GM23248 (cell line): ENCODE measurements around the gene TMCO4. TPM values are rescaled to one million over a fixed set of nuclear protein-coding genes. Genes with fewer than 3 reads are reported as not detected.

Experiments used
- DNase-seq: peaks from one replicate; pipeline ENCODE4 v3.0.0-alpha.2; 2015
- H2AFZ ChIP-seq: fragments of 200-600 bp; sonication (generic); 2 replicates; pipeline ENCODE4 v1.6.1; 2016; ENCODE audit warnings: antibody characterized with exemption
- H3F3A ChIP-seq: fragments of 200-600 bp; sonication (generic); 2 replicates; pipeline ENCODE4 v1.6.1; 2016; ENCODE audit warnings: mild to moderate bottlenecking, antibody characterized with exemption, mixed run types; ENCODE audit not compliant: insufficient read depth
- H3K27ac ChIP-seq: fragments of 200-600 bp; sonication (generic); 2 replicates; pipeline ENCODE4 v1.5.1; 2016; ENCODE audit warnings: mild to moderate bottlenecking
- H3K27me3 ChIP-seq: fragments of 200-600 bp; sonication (generic); replicated peaks from 2 replicates; pipeline ENCODE4 v1.6.1; 2016; ENCODE audit warnings: mild to moderate bottlenecking; ENCODE audit not compliant: insufficient read depth
- H3K36me3 ChIP-seq: fragments of 200-600 bp; sonication (generic); 2 replicates; pipeline ENCODE4 v1.6.1; 2016; ENCODE audit warnings: low read depth, mild to moderate bottlenecking
- H3K4me1 ChIP-seq: fragments of 200-600 bp; sonication (generic); 2 replicates; pipeline ENCODE4 v1.6.1; 2016; ENCODE audit warnings: mild to moderate bottlenecking; ENCODE audit not compliant: insufficient read depth
- H3K4me2 ChIP-seq: fragments of 200-600 bp; sonication (generic); one replicate; pipeline ENCODE4 v1.6.1; 2016; ENCODE audit warnings: mild to moderate bottlenecking; ENCODE audit not compliant: unreplicated experiment
- H3K4me3 ChIP-seq: fragments of 200-600 bp; sonication (generic); 2 replicates; pipeline ENCODE4 v1.5.1; 2016; ENCODE audit warnings: mild to moderate bottlenecking
- H3K79me2 ChIP-seq: fragments of 200-600 bp; sonication (generic); 2 replicates; pipeline ENCODE4 v1.6.1; 2016; ENCODE audit warnings: mild to moderate bottlenecking; ENCODE audit not compliant: insufficient read depth
- H3K9ac ChIP-seq: fragments of 200-600 bp; sonication (generic); 2 replicates; pipeline ENCODE4 v1.6.1; 2016; ENCODE audit warnings: mild to moderate bottlenecking
- H3K9me2 ChIP-seq: fragments of 200-600 bp; sonication (generic); 2 replicates; pipeline ENCODE4 v1.6.1; 2016; ENCODE audit warnings: mixed run types, mild to moderate bottlenecking, moderate library complexity; ENCODE audit not compliant: insufficient read depth
- H3K9me3 ChIP-seq: fragments of 200-600 bp; sonication (generic); one replicate; pipeline ENCODE4 v1.6.1; 2017; ENCODE audit warnings: low read depth
- H4K20me1 ChIP-seq: fragments of 200-600 bp; sonication (generic); 2 replicates; pipeline ENCODE4 v1.6.0; 2016; ENCODE audit not compliant: insufficient read depth
- EZH2 ChIP-seq: fragments of 200-600 bp; sonication (generic); IDR thresholded peaks from 2 replicates; pipeline ENCODE4 v1.6.1; 2018; ENCODE audit warnings: antibody characterized with exemption, mild to moderate bottlenecking; ENCODE audit not compliant: insufficient read depth, poor library complexity, severe bottlenecking
- EZH2phosphoT487 ChIP-seq: fragments of 200-600 bp; sonication (generic); IDR thresholded peaks from 2 replicates; pipeline ENCODE4 v1.6.1; 2018; ENCODE audit warnings: antibody characterized with exemption, moderate library complexity, mild to moderate bottlenecking, low read depth; ENCODE audit not compliant: insufficient read depth
- WGBS, 2 experiments: methylation state at CpG; one replicate each; pipeline ENCODE4 v1.1.6; 2015 to 2017; ENCODE audit warnings: low lambda C conversion rate in 2 of 2, low coverage in 1 of 2; ENCODE audit errors: missing lambda C conversion rate in 2 of 2; 5-methylcytosine and 5-hydroxymethylcytosine counted together
- in situ Hi-C: fragments of 300-500 bp; cut with MboI; formaldehyde crosslinking; loops from 2 replicates; pipeline ENCODE4 v1.15.0; 2020
- polyA plus RNA-seq: library from polyadenylated mRNA; unstranded; fragments of >200 nt; fragmentation: Nextera tagmentation; extraction: Ambion mirVana; gene quantifications from 2 replicates; pipeline ENCODE4 v1.2.1, GENCODE V29; 2016
- total RNA-seq: library from RNA; depleted of rRNA; stranded (reverse); fragments of >200 nt; shearing (Covaris generic); gene quantifications from 2 replicates; pipeline ENCODE4 v1.2.3, GENCODE V29; 2014

TMCO4 gene
- total and polyA plus RNA-seq, 2 experiments from 2014 or later, result 10.5 to 24.5 TPM

GRCh38 chr1:19694298-19694697 lies 105.4 kb downstream of the TMCO4 start:
- Histone ChIP-seq H3K27ac (no peak overlapping the region), H3K9me3 (no peaks in the 10 kb centered on the region), H3K36me3 (no peaks in the 10 kb centered on the region), H3K27me3 (no peaks in the 10 kb centered on the region), H3F3A (no peaks in the 10 kb centered on the region), H3K9me2 (no peaks in the 10 kb centered on the region), H4K20me1 (no peaks in the 10 kb centered on the region), H3K4me3 (no peak overlapping the region), H3K4me2 (no peak overlapping the region), H3K9ac (no peak overlapping the region), H3K79me2 (no peaks in the 10 kb centered on the region), H2AFZ (no peak overlapping the region), H3K4me1 (no peaks in the 10 kb centered on the region)
- no peak for DNase-seq
- WGBS, 2 experiments, result 78 to 84% methylated on average over 14 of the region's 14 CpGs
- TF ChIP-seq EZH2, result no peak
- no peak for TF ChIP-seq EZH2phosphoT487
- in situ Hi-C loops, result no loop called here

DNA sequence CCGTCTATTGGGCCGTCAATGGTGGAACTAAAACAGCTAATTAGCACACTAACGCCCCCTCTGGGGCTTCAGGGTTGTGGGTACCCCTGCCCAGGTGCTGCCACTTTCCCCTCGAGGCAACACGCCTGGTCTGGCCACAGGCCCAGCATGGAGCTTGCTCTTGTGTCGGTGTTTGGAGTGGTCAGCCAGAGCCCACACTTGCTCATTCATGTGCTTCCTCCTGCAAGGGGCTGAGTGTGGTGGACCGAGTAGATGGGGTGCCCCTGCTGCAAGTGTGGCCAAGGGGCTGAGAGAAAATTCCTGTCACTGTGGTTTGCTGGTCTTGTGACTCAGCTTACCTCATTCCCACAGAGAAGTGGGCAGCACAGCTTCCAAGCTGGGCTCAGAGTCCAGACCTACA lies 109.4 kb downstream of the TMCO4 start:
- WGBS, 2 experiments, result 82% methylated on average over 7 of the region's 7 CpGs
- Histone ChIP-seq H3K36me3 (no peaks in the 10 kb centered on the region), H3K4me2 (no peak overlapping the region), H3K9me2 (no peaks in the 10 kb centered on the region), H3K9ac (no peak overlapping the region), H3K79me2 (no peaks in the 10 kb centered on the region), H3F3A (no peaks in the 10 kb centered on the region), H4K20me1 (no peaks in the 10 kb centered on the region), H3K4me1 (no peaks in the 10 kb centered on the region), H3K27me3 (no peaks in the 10 kb centered on the region), H3K4me3 (no peak overlapping the region), H3K27ac (no peak overlapping the region), H3K9me3 (no peaks in the 10 kb centered on the region), H2AFZ (no peak overlapping the region)
- TF ChIP-seq EZH2, result no peak
- TF ChIP-seq EZH2phosphoT487, result no peak
- in situ Hi-C loops, result no loop called here
- DNase-seq, result no peak

DNA sequence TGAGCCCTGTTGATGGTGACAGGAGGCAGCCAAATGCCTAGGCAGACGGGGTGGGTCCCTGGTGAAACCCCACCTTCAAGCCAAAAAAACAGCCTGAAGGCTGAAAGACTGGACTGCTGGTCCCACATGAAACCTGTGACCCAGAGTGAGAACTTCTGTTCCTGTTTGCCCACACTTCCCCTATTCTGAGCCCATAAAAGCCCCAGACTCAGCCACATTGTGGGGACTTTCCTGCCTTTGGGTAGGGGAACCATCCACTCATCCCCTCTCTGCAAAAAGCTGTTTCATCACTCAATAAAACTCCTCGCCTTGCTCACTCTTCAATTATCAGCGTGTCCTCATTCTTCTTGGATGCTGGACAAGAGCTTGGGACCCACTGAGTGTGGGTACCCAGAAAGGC lies 109.9 kb downstream of the TMCO4 start:
- TF ChIP-seq EZH2phosphoT487 (no peak), EZH2 (no peak)
- no peak for DNase-seq
- Histone ChIP-seq H3K27ac (no peak overlapping the region), H3K9me2 (no peaks in the 10 kb centered on the region), H3K4me3 (no peak overlapping the region), H4K20me1 (no peaks in the 10 kb centered on the region), H3K4me2 (no peak overlapping the region), H3F3A (no peaks in the 10 kb centered on the region), H3K9ac (no peak overlapping the region), H2AFZ (no peak overlapping the region), H3K9me3 (no peaks in the 10 kb centered on the region), H3K36me3 (no peaks in the 10 kb centered on the region), H3K79me2 (no peaks in the 10 kb centered on the region), H3K27me3 (no peaks in the 10 kb centered on the region), H3K4me1 (no peaks in the 10 kb centered on the region)
- WGBS, 2 experiments, result 95 to 100% methylated on average over 3 of the region's 3 CpGs
- in situ Hi-C loops, result no loop called here

DNA sequence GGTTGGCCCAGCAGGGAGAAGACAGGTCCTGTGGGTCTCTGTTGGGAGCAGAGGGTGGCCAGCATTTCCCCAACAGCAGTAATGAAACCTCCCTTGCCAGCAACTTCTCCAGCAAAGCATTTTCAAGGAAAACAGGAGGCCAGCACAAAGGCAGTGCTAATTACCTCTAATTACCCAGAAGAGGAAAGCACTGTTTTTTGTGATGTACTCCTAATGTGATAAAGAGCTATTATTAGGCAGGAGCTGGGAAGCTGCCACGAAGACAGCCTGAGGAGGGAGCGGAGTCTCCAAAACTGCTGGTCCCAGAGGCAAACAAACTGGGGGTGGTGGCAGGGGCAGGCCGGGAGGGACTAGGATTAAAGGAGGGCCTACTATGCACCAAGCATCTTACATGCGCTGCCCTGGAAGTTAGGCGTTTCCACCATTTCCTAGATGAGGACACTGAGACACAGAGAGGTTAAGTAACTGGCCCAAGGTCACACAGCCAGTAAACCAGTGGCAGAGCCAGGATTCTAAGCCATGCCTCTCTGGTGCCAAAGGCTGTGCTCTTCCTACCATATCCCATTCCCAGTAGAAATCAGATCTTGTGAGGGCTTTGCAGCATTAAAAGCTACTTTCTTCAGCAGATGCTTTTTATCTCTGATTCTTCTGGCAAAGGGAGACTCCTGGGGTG lies 110.5 kb downstream of the TMCO4 start:
- no peak for TF ChIP-seq EZH2
- no peak for TF ChIP-seq EZH2phosphoT487
- Histone ChIP-seq H3K9me2 (no peaks in the 10 kb centered on the region), H3K36me3 (no peaks in the 10 kb centered on the region), H3K79me2 (no peaks in the 10 kb centered on the region), H3K4me3 (no peak overlapping the region), H3K9me3 (no peaks in the 10 kb centered on the region), H3K9ac (no peak overlapping the region), H2AFZ (no peak overlapping the region), H3F3A (0 out of 2 replicates have a peak, but pooled peaks cover 4% of the 10 kb centered on the region), H3K4me1 (no peaks in the 10 kb centered on the region), H3K4me2 (no peak overlapping the region), H4K20me1 (no peaks in the 10 kb centered on the region), H3K27ac (no peak overlapping the region), H3K27me3 (no peaks in the 10 kb centered on the region)
- in situ Hi-C loops, result no loop called here
- no peak for DNase-seq
- 88 to 94% methylated on average over 5 of the region's 5 CpGs for WGBS, 2 experiments
